AG04449 (cell line): ENCODE measurements around the gene ENAH.

Experiments used
- CTCF ChIA-PET: fragments of 350-600 bp; formaldehyde crosslinking; extraction: SDS; loops from one replicate; lab custom pipeline; 2021; ENCODE audit warnings: antibody characterized with exemption; lab: Yijun Ruan, JAX
- POLR2A ChIA-PET: fragments of 400-600, 350-600 bp; formaldehyde crosslinking; extraction: SDS; loops from one replicate; lab custom pipeline; 2020; ENCODE audit warnings: antibody characterized with exemption, inconsistent platforms; lab: Yijun Ruan, JAX
- DNase-seq: peaks from one replicate; pipeline ENCODE4 v3.0.0-alpha.2; 2010; ENCODE audit warnings: low read depth, low spot score
- H3K4me3 ChIP-seq: 2 replicates; pipeline ENCODE4 v1.5.1; 2011; ENCODE audit warnings: low read depth, mild to moderate bottlenecking, control low read depth, low read length
- TF ChIP-seq, protein P1 (sequence below): IDR thresholded peaks from one replicate; pipeline ENCODE4 v1.5.1; 2011; ENCODE audit warnings: mild to moderate bottlenecking, moderate library complexity, low read length, control low read depth, inconsistent platforms; ENCODE audit not compliant: insufficient read depth; ENCODE audit errors: missing control alignments

The ENAH gene

DNA sequence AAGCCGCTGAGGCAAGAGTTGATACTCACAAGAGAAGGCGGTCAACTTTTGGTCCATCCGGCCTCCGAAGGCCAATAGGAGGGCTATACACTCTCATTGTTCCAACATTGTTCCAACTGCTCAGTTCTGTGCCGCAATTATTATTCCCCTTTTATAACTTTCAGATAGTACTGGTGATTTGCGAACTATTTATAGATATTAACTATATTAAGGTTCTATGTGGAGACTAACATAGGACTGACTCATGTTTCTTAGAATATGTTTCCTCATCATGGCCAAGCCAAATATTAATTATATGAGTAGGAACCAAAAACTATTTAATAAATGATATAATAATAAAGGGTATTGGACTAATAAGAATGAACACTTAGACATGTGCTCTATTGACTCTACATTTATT, 128.4 kb downstream of the ENAH start:
- TF ChIP-seq, protein P1, sequence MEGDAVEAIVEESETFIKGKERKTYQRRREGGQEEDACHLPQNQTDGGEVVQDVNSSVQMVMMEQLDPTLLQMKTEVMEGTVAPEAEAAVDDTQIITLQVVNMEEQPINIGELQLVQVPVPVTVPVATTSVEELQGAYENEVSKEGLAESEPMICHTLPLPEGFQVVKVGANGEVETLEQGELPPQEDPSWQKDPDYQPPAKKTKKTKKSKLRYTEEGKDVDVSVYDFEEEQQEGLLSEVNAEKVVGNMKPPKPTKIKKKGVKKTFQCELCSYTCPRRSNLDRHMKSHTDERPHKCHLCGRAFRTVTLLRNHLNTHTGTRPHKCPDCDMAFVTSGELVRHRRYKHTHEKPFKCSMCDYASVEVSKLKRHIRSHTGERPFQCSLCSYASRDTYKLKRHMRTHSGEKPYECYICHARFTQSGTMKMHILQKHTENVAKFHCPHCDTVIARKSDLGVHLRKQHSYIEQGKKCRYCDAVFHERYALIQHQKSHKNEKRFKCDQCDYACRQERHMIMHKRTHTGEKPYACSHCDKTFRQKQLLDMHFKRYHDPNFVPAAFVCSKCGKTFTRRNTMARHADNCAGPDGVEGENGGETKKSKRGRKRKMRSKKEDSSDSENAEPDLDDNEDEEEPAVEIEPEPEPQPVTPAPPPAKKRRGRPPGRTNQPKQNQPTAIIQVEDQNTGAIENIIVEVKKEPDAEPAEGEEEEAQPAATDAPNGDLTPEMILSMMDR = no peak
- DNase-seq = no peak
- ChIA-PET POLR2A (no interaction called here), CTCF (interaction anchor here (0.9 to 2.6 kb wide), 4 partner anchors 11 to 253 kb away, joined by 3 to 12 read pairs (median 6); partner anchors contain the start of gene SRP9)
- no peak overlapping the region for H3K4me3 ChIP-seq

DNA sequence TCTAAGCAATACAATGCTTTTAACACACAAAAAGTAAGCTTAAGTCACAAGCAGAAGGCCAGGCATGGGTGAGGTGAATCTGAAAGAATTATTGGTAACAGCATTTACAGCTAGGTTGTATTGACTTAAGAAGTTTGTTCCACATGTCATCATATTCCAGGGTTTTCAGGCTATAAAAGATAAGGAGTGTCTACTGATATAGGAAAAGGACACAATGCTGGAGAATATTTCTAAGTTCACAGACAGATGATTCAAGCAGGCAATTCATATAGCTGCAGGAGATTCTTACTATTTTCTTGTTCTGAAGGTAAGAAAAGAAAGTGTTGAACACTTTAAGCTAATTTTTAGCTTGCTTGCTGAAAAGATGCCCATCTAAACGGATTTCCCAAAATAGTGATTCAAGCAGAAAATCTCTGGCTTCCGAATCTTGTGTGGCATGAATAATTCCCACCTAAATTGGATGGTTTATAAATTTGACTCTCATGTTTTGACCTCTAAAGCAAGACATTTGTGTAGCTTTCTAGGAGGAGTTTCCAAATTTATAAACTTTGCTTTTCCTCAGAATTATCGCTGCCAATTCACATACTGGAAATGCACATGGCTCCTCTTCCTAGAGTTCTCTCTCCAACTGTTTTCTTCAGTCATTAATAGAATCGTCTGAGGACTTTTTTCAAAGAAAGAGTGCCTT, 129.5 kb downstream of the ENAH start:
- CTCF ChIA-PET = interaction anchor here (0.8 to 2.6 kb wide), 9 partner anchors 10 to 254 kb away, joined by 3 to 12 read pairs (median 4); partner anchors contain the start of gene SRP9
- no peak for DNase-seq
- POLR2A ChIA-PET = interaction anchor here (0.6 kb wide), 1 partner anchor 25 kb away, joined by 3 read pairs; no protein-coding TSS in a partner anchor
- H3K4me3 ChIP-seq = no peak overlapping the region
- TF ChIP-seq, protein P1 = no peak

DNA sequence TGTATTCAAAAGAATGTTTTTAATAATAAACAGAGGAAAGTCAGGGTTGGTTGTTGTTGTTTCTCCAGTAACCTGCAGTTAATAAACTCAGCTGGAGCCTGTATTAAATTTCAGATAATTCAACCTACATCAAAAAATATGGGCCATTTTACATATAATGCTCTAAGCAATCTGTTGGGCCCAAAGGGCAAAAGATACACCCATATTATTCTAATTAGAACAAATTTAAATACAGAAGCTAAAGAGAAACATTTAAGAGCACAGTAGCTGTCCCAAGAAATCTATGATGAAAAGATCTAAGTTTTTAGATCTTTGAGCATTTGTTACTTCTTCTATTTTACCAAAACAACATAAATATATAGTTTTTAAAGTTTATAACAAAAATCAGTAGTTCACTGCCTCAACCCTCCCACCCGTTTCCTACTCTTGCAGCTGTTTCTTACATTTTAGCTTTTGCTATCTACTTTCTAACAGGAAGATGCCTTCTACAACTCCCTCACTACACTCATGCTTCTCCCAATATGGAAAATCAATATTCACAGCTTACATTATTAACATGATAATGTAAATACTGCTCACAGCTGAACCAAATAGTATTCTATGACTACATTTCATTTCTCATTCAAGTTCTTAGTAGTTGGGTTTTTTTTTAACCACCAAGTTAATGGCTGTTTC, 130.2 kb downstream of the ENAH start:
- CTCF ChIA-PET = interaction anchor here (1.1 to 2.6 kb wide), 7 partner anchors 9 to 255 kb away, joined by 3 to 12 read pairs (median 7); partner anchors contain the start of gene SRP9
- POLR2A ChIA-PET = interaction anchor here (0.6 kb wide), 1 partner anchor 26 kb away, joined by 3 read pairs; no protein-coding TSS in a partner anchor

DNA sequence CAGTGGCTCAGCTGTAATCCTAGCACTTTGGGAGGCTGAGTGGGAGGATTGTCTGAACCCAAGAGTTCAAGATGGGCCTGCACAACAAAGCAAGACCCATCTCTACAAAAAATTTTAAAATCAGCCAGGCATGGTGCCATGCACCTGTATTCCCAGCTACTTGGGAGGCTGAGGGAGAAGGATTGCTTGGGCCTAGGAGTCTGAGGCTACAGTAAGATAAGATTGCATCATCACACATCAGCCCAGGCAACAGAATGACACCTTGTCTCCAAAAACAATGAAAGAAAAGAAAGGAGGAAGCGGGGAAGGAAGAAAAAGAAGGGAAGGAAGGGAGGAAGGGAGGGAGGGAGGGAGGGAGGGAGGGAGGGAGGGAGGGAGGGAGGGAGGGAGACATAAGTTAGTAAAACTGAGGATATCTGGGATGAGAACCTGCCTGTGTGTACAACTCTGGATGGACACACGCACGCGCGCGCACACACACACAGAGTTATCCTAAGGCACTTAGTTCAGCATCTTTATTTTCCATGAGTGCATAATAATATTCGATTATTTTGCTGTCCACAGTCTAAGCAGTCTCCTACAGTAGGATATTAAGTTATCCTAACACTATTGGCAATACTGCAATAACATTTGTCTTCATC, 132.2 kb downstream of the ENAH start:
- POLR2A ChIA-PET = no interaction called here
- CTCF ChIA-PET = no interaction called here
- H3K4me3 ChIP-seq = no peak overlapping the region
- TF ChIP-seq, protein P1 = no peak
- no peak for DNase-seq

More for the DNA sequence above, 130.2 kb downstream of the ENAH start:
- no peak overlapping the region for H3K4me3 ChIP-seq
- DNase-seq = no peak
- TF ChIP-seq, protein P1 = no peak

DNA sequence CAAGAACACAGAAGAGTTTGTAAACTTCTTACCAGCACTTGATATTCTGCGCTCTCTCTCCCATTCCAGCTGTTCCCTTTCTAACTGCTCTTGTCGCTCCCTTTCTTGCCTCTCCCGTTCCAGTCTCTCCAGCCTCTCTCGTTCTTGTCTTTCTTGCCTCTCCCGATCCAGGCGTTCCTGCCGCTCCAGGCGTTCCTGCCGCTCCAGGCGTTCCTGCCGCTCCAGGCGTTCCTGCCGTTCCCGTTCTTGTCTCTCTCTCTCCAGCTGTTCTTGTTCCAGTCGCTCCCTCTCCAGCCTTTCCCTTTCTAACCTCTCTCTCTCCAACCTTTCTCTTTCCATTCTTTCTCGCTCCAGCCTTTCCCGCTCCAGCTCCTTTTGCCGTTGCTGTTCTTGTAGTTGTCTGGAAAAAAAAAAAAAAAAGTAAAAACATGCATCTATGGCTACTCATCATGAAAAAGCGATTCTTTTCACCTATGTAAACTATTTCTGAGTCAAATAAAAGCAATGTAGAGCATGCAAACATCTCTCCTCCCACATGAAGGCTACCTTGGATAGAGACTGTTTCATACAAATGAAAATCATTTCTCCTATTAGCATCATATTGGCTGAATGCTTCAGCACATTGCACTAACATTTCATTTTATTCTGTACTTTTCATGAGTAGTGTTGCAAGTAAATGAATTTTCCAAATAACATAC, 133.6 kb downstream of the ENAH start:
- DNase-seq = no peak
- TF ChIP-seq, protein P1 = no peak
- ChIA-PET POLR2A (no interaction called here), CTCF (interaction anchor here (1.2 to 2.5 kb wide), 5 partner anchors 8 to 258 kb away, joined by 3 to 13 read pairs (median 6); partner anchors contain the start of gene SRP9)
- no peak overlapping the region for H3K4me3 ChIP-seq
